NCI-H82 treated with DMSO at 0.1 percent for 48 hours (cell line): ENCODE data around the gene AGAP3.

Experiments used
- DNase-seq: peaks from one replicate; lab custom pipeline; 2025; ENCODE audit not compliant: unreplicated experiment; lab: John Stamatoyannopoulos, UW

The AGAP3 gene

GRCh38 chr7:151107882-151108281 lies 21.6 kb downstream of the AGAP3 start:
- no peak for DNase-seq

GRCh38 chr7:151109094-151110048 lies 23.1 kb downstream of the AGAP3 start:
- DNase-seq = no peak

GRCh38 chr7:151110236-151110940 lies 24.1 kb downstream of the AGAP3 start:
- DNase-seq = no peak

GRCh38 chr7:151110941-151111645 lies 24.8 kb downstream of the AGAP3 start:
- no peak for DNase-seq

- no peak for DNase-seq
These were observed 27.3 kb downstream of the AGAP3 start for GRCh38 chr7:151113344-151114150.

- no peak for DNase-seq
These were observed 28.1 kb downstream of the AGAP3 start for GRCh38 chr7:151114151-151115090.

GRCh38 chr7:151115121-151115835 lies 29.0 kb downstream of the AGAP3 start:
- no peak for DNase-seq

GRCh38 chr7:151115836-151116418 lies 29.7 kb downstream of the AGAP3 start:
- no peak for DNase-seq

GRCh38 chr7:151116603-151117440 lies 30.5 kb downstream of the AGAP3 start:
- DNase-seq = no peak

GRCh38 chr7:151117565-151117964 lies 31.3 kb downstream of the AGAP3 start:
- DNase-seq = no peak

GRCh38 chr7:151118108-151119054 lies 32.1 kb downstream of the AGAP3 start:
- DNase-seq = no peak

- no peak for DNase-seq
These were observed 32.8 kb downstream of the AGAP3 start for GRCh38 chr7:151119055-151119415.

GRCh38 chr7:151119902-151120301 lies 33.6 kb downstream of the AGAP3 start:
- no peak for DNase-seq

GRCh38 chr7:151120896-151121295 lies 34.6 kb downstream of the AGAP3 start:
- no peak for DNase-seq

GRCh38 chr7:151121380-151122170 lies 35.3 kb downstream of the AGAP3 start:
- no peak for DNase-seq

GRCh38 chr7:151122276-151122675 lies 36.0 kb downstream of the AGAP3 start:
- DNase-seq = no peak
